DND-41 (cell line): Measurements from ENCODE around the gene PLPPR4.

ENCODE experiments used
- ATAC-seq: fragments of 200-7000 bp; cut with Tn5 transposase; 3 replicates; pipeline ENCODE4 v1.9.1; 2021; ENCODE audit warnings: low read depth; ENCODE audit not compliant: insufficient read depth
- DNase-seq: peaks from one replicate; pipeline ENCODE4 v3.0.0-alpha.2; 2020
- H2AFZ ChIP-seq: 2 replicates; pipeline ENCODE4 v1.6.0; 2012; ENCODE audit warnings: low read depth, low read length
- H3K27ac ChIP-seq: 2 replicates; pipeline ENCODE4 v1.5.1; 2012; ENCODE audit warnings: low read length, inconsistent platforms
- H3K27me3 ChIP-seq: fragments of 200-600 bp; sonication (generic); 2 replicates; pipeline ENCODE4 v1.6.0; 2012; ENCODE audit warnings: low read length, mild to moderate bottlenecking, inconsistent platforms; ENCODE audit not compliant: insufficient read depth, poor library complexity
- H3K36me3 ChIP-seq: 2 replicates; pipeline ENCODE4 v1.5.1; 2012; ENCODE audit warnings: low read length, inconsistent platforms; ENCODE audit not compliant: insufficient read depth
- H3K4me1 ChIP-seq: 2 replicates; pipeline ENCODE4 v1.5.1; 2012; ENCODE audit warnings: mild to moderate bottlenecking, low read length; ENCODE audit not compliant: insufficient read depth
- H3K4me2 ChIP-seq: 2 replicates; pipeline ENCODE4 v1.6.0; 2012; ENCODE audit warnings: mild to moderate bottlenecking, moderate library complexity, low read length, inconsistent platforms; ENCODE audit not compliant: insufficient read depth
- H3K4me3 ChIP-seq, 2 experiments: fragments of 200-600 bp in 1 of 2; shearing (Covaris generic) in 1 of 2; 2 replicates each; pipeline ENCODE4 v1.5.1; 2012 to 2016; ENCODE audit warnings: inconsistent platforms in 2 of 2, low read length in 2 of 2, mild to moderate bottlenecking in 2 of 2, low read depth in 1 of 2, moderate library complexity in 1 of 2
- H3K79me2 ChIP-seq: 2 replicates; pipeline ENCODE4 v1.6.0; 2012; ENCODE audit warnings: low read length, inconsistent platforms; ENCODE audit not compliant: insufficient read depth
- H3K9ac ChIP-seq: 2 replicates; pipeline ENCODE4 v1.6.0; 2012; ENCODE audit warnings: low read depth, mild to moderate bottlenecking, inconsistent platforms, low read length, moderate library complexity
- H3K9me3 ChIP-seq: 2 replicates; pipeline ENCODE4 v1.5.1; 2012; ENCODE audit warnings: low read length, moderate library complexity, mild to moderate bottlenecking, inconsistent platforms; ENCODE audit not compliant: insufficient read depth, severe bottlenecking
- H4K20me1 ChIP-seq: 2 replicates; pipeline ENCODE4 v1.6.0; 2012; ENCODE audit warnings: low read length; ENCODE audit not compliant: insufficient read depth
- EZH2 ChIP-seq: IDR thresholded peaks from 3 replicates; pipeline ENCODE4 v1.6.1; 2012; ENCODE audit warnings: borderline replicate concordance, low read depth, mild to moderate bottlenecking, moderate library complexity, low read length, inconsistent platforms; ENCODE audit not compliant: severe bottlenecking
- TF ChIP-seq, protein P1 (sequence below): IDR thresholded peaks from 2 replicates; pipeline ENCODE4 v1.5.1; 2012; ENCODE audit warnings: borderline replicate concordance, low read length, moderate library complexity, mild to moderate bottlenecking; ENCODE audit not compliant: poor library complexity, severe bottlenecking; ENCODE audit errors: extremely low read depth

PLPPR4 gene

GRCh38 chr1:99264201-99265021 lies at the start of gene PLPPR4:
Gene PLPPR4, plus strand, starts transcription at chr1:99264492. Its CDS starts 102 bp downstream, at chr1:99264594.
- no peak within 1 kb of the TSS for H3K9ac ChIP-seq

DNA sequence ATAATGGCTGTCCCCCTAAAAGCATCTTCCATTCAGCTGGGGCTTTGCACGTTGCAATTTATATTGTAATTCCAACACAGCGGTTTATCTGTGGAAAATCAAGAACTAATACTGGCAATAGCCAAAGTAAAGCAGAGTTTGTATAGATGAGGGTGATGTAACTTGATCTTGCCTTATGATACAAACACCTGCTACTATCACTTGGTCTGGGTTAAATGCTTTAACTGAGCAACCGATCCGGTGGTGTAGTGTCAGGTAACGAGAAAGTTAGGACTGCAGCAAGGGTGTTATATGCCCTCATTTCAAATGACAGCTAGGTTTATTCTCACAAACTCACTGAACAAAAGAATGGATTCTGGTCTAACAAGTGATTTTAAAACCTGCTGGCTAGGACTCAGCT lies 47.3 kb upstream of the PLPPR4 start:
- no peak overlapping the region for H3K27ac ChIP-seq
- TF ChIP-seq, protein P1, sequence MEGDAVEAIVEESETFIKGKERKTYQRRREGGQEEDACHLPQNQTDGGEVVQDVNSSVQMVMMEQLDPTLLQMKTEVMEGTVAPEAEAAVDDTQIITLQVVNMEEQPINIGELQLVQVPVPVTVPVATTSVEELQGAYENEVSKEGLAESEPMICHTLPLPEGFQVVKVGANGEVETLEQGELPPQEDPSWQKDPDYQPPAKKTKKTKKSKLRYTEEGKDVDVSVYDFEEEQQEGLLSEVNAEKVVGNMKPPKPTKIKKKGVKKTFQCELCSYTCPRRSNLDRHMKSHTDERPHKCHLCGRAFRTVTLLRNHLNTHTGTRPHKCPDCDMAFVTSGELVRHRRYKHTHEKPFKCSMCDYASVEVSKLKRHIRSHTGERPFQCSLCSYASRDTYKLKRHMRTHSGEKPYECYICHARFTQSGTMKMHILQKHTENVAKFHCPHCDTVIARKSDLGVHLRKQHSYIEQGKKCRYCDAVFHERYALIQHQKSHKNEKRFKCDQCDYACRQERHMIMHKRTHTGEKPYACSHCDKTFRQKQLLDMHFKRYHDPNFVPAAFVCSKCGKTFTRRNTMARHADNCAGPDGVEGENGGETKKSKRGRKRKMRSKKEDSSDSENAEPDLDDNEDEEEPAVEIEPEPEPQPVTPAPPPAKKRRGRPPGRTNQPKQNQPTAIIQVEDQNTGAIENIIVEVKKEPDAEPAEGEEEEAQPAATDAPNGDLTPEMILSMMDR: no peak
- TF ChIP-seq EZH2: no peak
- H4K20me1 ChIP-seq: no peaks in the 10 kb centered on the region
- ATAC-seq (no peak), DNase-seq (no peak)
- no peak overlapping the region for H3K4me3 ChIP-seq
- H3K79me2 ChIP-seq: no peaks in the 10 kb centered on the region
- H3K27me3 ChIP-seq: no peaks in the 10 kb centered on the region
- no peaks in the 10 kb centered on the region for H3K36me3 ChIP-seq
- H3K9me3 ChIP-seq: no peaks in the 10 kb centered on the region
- H2AFZ ChIP-seq: no peak overlapping the region
- H3K4me2 ChIP-seq: no peak overlapping the region
- no peak overlapping the region for H3K9ac ChIP-seq
- no peaks in the 10 kb centered on the region for H3K4me1 ChIP-seq

More at GRCh38 chr1:99264201-99265021, at the start of gene PLPPR4:
- Histone ChIP-seq H3K27ac (no peak within 1 kb of the TSS), H2AFZ (no peak within 1 kb of the TSS), H3K4me3 (no peak within 1 kb of the TSS), H3K27me3 (no peaks in the 10 kb centered on the region), H3K79me2 (no peaks in the 10 kb centered on the region), H4K20me1 (no peaks in the 10 kb centered on the region), H3K36me3 (no peaks in the 10 kb centered on the region), H3K9me3 (no peaks in the 10 kb centered on the region), H3K4me2 (no peak within 1 kb of the TSS), H3K4me1 (no peaks in the 10 kb centered on the region)
- TF ChIP-seq, protein P1: no peak
- TF ChIP-seq EZH2: no peak
- DNase-seq (no peak), ATAC-seq (no peak)

- ATAC-seq: no peak
Observed at GRCh38 chr1:99217599-99217998, 46.7 kb upstream of the PLPPR4 start.

More at GRCh38 chr1:99217599-99217998, 46.7 kb upstream of the PLPPR4 start:
- Histone ChIP-seq H3K9me3 (no peaks in the 10 kb centered on the region), H3K27me3 (no peaks in the 10 kb centered on the region), H4K20me1 (no peaks in the 10 kb centered on the region), H3K36me3 (no peaks in the 10 kb centered on the region), H3K4me1 (no peaks in the 10 kb centered on the region), H3K27ac (no peak overlapping the region), H3K79me2 (no peaks in the 10 kb centered on the region), H3K4me3 (no peak overlapping the region), H3K4me2 (no peak overlapping the region), H3K9ac (no peak overlapping the region), H2AFZ (no peak overlapping the region)
- TF ChIP-seq, protein P1: no peak
- no peak for TF ChIP-seq EZH2
- no peak for DNase-seq
